Central memory CD8-positive, alpha-beta T cell (primary cell): ENCODE measurements around the gene CD164.
"Not testable (repeated sequence)": the region's sequence is repeated elsewhere in the genome, so short reads cannot be mapped to it uniquely, and the experiment has no call there.

ENCODE experiments used
- ATAC-seq: fragments of 150-1000 bp; cut with Tn5 transposase; replicated peaks from 2 replicates; pipeline ENCODE4 v1.10.0; 2022; ENCODE audit warnings: mild to moderate bottlenecking, moderate FRiP score, moderate number of reproducible peaks; ENCODE audit not compliant: poor library complexity, severe bottlenecking; ENCODE audit errors: extremely low read depth
- DNase-seq, 2 donors: peaks; one replicate each; pipeline ENCODE4 v3.0.0; 2021; ENCODE audit warnings: low spot score in 2 of 2
- H3K27ac Mint-ChIP-seq: one replicate; pipeline ENCODE4 v1.8.0; 2022; ENCODE audit warnings: low read depth, mild to moderate bottlenecking, moderate library complexity, mixed read lengths
- H3K27me3 Mint-ChIP-seq: one replicate; pipeline ENCODE4 v1.8.0; 2022; ENCODE audit warnings: mixed read lengths
- H3K36me3 Mint-ChIP-seq: one replicate; pipeline ENCODE4 v1.8.0; 2022; ENCODE audit warnings: mild to moderate bottlenecking, moderate library complexity, mixed read lengths; ENCODE audit not compliant: insufficient read depth
- H3K4me1 Mint-ChIP-seq: one replicate; pipeline ENCODE4 v1.8.0; 2022; ENCODE audit warnings: mixed read lengths
- H3K4me3 Mint-ChIP-seq: one replicate; pipeline ENCODE4 v1.8.0; 2022; ENCODE audit warnings: mild to moderate bottlenecking, moderate library complexity, mixed read lengths
- H3K9me3 Mint-ChIP-seq: one replicate; pipeline ENCODE4 v1.8.0; 2022; ENCODE audit warnings: mixed read lengths

CD164 gene

DNA sequence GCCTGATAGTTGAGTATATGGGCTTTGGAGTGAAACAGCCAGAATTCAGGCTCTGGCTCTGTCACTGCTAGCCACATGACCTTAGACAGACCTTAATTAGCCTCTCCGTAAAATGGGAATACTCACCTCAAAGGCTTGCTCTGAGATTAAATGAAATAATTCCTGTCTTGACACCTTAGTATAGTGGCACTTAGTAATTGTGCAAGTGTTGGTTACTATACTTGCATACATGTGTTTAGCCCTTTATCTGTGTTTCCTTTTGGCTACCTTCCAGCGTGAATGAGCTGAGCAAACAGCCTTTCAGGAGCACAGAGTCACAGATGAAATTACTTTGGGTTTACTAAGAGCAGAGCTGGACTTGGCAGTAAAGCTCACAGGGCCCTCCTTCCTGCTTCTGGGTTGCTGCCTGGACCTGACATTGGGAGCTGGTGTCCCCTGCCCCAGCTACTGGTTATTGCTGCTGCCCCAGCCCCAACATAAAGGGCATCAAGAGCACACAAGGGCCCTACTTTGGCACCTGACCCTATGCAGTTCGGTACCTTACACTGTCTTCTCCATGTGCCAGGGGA lies 32.8 kb downstream of the CD164 start:
- no peaks in the 10 kb centered on the region for H3K27me3 Mint-ChIP-seq
- H3K36me3 Mint-ChIP-seq = peaks cover 4% of the 10 kb centered on the region
- H3K4me3 Mint-ChIP-seq = no peak overlapping the region
- no peaks in the 10 kb centered on the region for H3K9me3 Mint-ChIP-seq
- no peak overlapping the region for H3K27ac Mint-ChIP-seq
- no peak for ATAC-seq
- H3K4me1 Mint-ChIP-seq = peaks cover 12% of the 10 kb centered on the region
- DNase-seq = no peak

- Mint-ChIP-seq H3K4me1 (peaks cover 12% of the 10 kb centered on the region), H3K27me3 (no peaks in the 10 kb centered on the region), H3K27ac (no peak overlapping the region), H3K9me3 (no peaks in the 10 kb centered on the region), H3K4me3 (no peak overlapping the region), H3K36me3 (peaks cover 5% of the 10 kb centered on the region)
- DNase-seq (no peak), ATAC-seq (no peak)
These were observed 34.0 kb downstream of the CD164 start for GRCh38 chr6:109348226-109348625.

DNA sequence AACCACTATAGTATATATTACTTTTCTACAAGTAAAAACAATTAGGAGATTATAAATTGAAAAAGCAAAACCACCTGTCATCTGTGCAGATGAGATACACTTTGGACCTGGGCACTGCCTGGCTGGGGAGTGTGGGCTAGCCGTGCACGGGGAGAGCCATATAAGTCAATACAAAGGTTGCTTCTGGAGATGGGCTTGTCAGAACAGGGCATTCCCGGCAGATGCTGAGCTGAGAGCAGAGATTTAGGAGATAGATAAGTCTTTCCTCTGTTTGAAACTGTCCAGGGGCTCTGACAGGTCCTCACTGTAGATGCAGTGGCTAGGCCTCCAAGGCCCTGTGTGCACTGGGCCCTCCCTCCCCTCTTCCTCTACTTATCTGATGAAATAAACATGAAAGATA lies 34.5 kb downstream of the CD164 start:
- DNase-seq (no peak), ATAC-seq (no peak)
- Mint-ChIP-seq H3K36me3 (peaks cover 3% of the 10 kb centered on the region), H3K9me3 (no peaks in the 10 kb centered on the region), H3K4me3 (no peak overlapping the region), H3K4me1 (peaks cover 12% of the 10 kb centered on the region), H3K27me3 (no peaks in the 10 kb centered on the region), H3K27ac (no peak overlapping the region)

DNA sequence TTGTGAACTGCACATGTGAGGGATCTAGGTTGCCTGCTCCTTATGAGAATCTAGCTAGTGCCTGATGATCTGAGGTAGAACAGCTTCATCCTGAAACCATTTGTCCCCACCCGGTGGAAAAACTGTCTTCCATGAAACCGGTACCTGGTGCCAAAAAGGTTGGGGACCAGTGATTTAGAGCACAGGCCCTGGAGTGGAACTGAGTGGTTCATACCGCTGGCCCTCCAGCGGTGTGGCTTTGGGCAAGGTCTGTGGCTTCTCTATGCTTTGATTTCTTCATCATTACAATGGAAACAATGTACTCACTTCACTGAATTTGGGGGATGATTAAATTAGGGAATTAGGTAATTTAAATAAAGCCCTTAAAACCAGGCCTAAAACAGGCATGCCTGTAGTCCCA lies 36.3 kb downstream of the CD164 start:
- no peak overlapping the region for H3K27ac Mint-ChIP-seq
- no peak overlapping the region for H3K4me3 Mint-ChIP-seq
- H3K9me3 Mint-ChIP-seq = no peaks in the 10 kb centered on the region
- peaks cover 3% of the 10 kb centered on the region for H3K36me3 Mint-ChIP-seq
- peaks cover 4% of the 10 kb centered on the region for H3K4me1 Mint-ChIP-seq
- no peak for ATAC-seq
- no peaks in the 10 kb centered on the region for H3K27me3 Mint-ChIP-seq
- DNase-seq = no peak

DNA sequence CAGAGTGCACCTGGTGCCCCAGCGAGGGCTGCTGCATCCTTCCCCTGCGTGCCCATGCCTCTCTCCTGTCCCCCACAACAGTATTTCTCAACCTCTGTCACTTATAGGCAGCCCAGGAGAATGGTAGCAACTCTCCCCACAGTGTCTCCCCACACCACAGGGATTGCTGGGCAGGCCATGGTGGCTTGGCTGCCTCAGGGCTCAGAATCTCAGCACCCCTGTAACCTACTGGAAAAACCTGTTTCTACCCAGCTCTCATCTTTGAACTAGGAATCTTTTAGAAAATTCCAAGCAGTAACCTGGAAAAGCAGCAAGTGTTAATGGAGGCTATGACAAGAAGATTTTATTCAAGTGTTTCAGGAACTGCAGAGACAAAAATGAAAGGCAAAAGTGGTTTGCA lies 38.0 kb downstream of the CD164 start:
- H3K4me3 Mint-ChIP-seq = no peak overlapping the region
- H3K9me3 Mint-ChIP-seq = no peaks in the 10 kb centered on the region
- no peaks in the 10 kb centered on the region for H3K4me1 Mint-ChIP-seq
- DNase-seq (no peak), ATAC-seq (no peak)
- H3K27me3 Mint-ChIP-seq = no peaks in the 10 kb centered on the region
- H3K27ac Mint-ChIP-seq = no peak overlapping the region
- H3K36me3 Mint-ChIP-seq = peaks cover 2% of the 10 kb centered on the region

DNA sequence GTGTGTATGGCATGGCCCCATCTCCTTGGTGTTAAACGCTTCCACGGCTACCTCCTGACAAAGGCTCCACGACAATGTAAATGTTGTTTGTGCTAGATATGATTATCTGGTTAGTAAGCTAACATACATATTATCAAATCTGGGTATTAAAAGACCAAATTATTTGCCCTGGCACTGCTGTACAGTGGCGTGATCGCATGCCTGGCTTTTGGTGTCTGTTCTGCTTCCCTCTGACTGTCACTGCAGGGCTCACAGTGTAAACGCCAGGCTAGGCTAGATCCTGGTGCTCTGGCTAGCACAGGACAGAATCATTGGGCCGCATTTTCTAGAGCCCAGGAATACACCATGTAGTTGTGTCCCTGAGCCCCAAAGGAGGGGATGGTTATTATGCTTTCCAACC lies 38.7 kb downstream of the CD164 start:
- no peaks in the 10 kb centered on the region for H3K4me1 Mint-ChIP-seq

GRCh38 chr6:109342911-109343310 lies 39.4 kb downstream of the CD164 start:
- DNase-seq (no peak), ATAC-seq (no peak)
- Mint-ChIP-seq H3K27ac (no peak overlapping the region), H3K4me1 (no peaks in the 10 kb centered on the region), H3K36me3 (peaks cover 2% of the 10 kb centered on the region), H3K27me3 (no peaks in the 10 kb centered on the region), H3K4me3 (no peak overlapping the region), H3K9me3 (no peaks in the 10 kb centered on the region)

More for the DNA sequence above, 38.7 kb downstream of the CD164 start:
- peaks cover 2% of the 10 kb centered on the region for H3K36me3 Mint-ChIP-seq
- ATAC-seq (no peak), DNase-seq (no peak)
- no peak overlapping the region for H3K4me3 Mint-ChIP-seq
- no peak overlapping the region for H3K27ac Mint-ChIP-seq
- H3K27me3 Mint-ChIP-seq = no peaks in the 10 kb centered on the region
- H3K9me3 Mint-ChIP-seq = no peaks in the 10 kb centered on the region

DNA sequence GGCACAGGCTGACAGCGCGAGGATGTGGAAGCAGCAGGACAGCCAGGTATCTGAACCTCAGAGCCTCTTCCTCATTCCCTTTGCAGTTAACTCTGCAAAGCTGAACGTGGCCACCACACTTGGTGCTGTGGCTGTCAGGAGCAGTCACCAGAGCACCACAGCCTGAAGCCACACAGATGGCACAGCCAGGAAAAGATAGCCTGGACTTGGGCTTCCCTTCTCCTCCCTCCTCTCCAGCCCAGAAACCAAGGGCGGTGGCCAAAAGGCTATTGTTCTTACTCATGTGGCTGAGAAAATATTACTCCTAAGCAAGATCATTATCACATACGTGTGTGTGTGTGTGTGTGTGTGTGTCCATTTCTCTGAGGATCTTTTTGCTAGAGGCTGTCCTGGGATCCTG lies 39.8 kb downstream of the CD164 start:
- DNase-seq = no peak
- H3K27ac Mint-ChIP-seq = no peak overlapping the region
- no peaks in the 10 kb centered on the region for H3K4me1 Mint-ChIP-seq
- no peaks in the 10 kb centered on the region for H3K27me3 Mint-ChIP-seq
- H3K4me3 Mint-ChIP-seq = no peak overlapping the region
- no peaks in the 10 kb centered on the region for H3K9me3 Mint-ChIP-seq
- ATAC-seq = no peak
- H3K36me3 Mint-ChIP-seq = peaks cover 2% of the 10 kb centered on the region

- peaks cover 2% of the 10 kb centered on the region for H3K36me3 Mint-ChIP-seq
- H3K27me3 Mint-ChIP-seq = no peaks in the 10 kb centered on the region
- no peak overlapping the region for H3K4me3 Mint-ChIP-seq
- H3K4me1 Mint-ChIP-seq = peaks cover 4% of the 10 kb centered on the region
- DNase-seq (no peak), ATAC-seq (no peak)
- no peaks in the 10 kb centered on the region for H3K9me3 Mint-ChIP-seq
- H3K27ac Mint-ChIP-seq = peak overlapping the region; percentile 11
These were observed 41.5 kb downstream of the CD164 start for GRCh38 chr6:109340811-109341210.

GRCh38 chr6:109339906-109340678 lies 42.2 kb downstream of the CD164 start:
- ATAC-seq (no peak), DNase-seq (no peak)
- Mint-ChIP-seq H3K36me3 (peaks cover 2% of the 10 kb centered on the region), H3K9me3 (no peaks in the 10 kb centered on the region), H3K27ac (peak overlapping the region; percentile 11), H3K4me1 (peaks cover 4% of the 10 kb centered on the region), H3K27me3 (no peaks in the 10 kb centered on the region), H3K4me3 (no peak overlapping the region)

GRCh38 chr6:109336221-109336961 lies 45.9 kb downstream of the CD164 start:
- DNase-seq (no peak), ATAC-seq (no peak)
- peaks cover 4% of the 10 kb centered on the region for H3K4me1 Mint-ChIP-seq
- H3K27me3 Mint-ChIP-seq = no peaks in the 10 kb centered on the region
- H3K9me3 Mint-ChIP-seq = no peaks in the 10 kb centered on the region
- no peak overlapping the region for H3K27ac Mint-ChIP-seq
- H3K36me3 Mint-ChIP-seq = no peaks in the 10 kb centered on the region
- H3K4me3 Mint-ChIP-seq = no peak overlapping the region

DNA sequence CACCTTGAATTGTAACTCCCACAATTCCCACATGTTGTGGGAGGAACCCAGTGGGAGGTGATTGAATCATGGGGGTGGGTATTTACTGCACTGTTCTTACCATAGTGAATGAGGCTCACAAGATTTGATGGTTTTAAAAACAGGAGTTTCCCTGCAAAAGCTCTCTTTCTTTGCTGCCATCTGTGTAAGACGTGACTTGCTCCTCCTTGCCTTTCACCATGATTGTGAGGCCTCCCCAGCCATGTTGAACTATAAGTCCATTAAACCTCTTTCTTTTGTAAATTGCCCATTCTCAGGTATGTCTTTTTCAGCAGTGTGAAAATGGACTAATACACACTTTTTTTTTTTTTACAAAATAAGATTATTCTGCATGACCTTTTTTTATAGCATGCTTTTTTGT lies 48.4 kb downstream of the CD164 start:
- not testable (repeated sequence) for H3K27ac Mint-ChIP-seq, H3K4me1 Mint-ChIP-seq, H3K9me3 Mint-ChIP-seq, H3K4me3 Mint-ChIP-seq, H3K27me3 Mint-ChIP-seq, DNase-seq, ATAC-seq, H3K36me3 Mint-ChIP-seq

GRCh38 chr6:109332748-109333147 lies 49.5 kb downstream of the CD164 start:
- H3K27me3 Mint-ChIP-seq = no peaks in the 10 kb centered on the region
- ATAC-seq (no peak), DNase-seq (no peak)
- H3K9me3 Mint-ChIP-seq = no peaks in the 10 kb centered on the region
- no peaks in the 10 kb centered on the region for H3K36me3 Mint-ChIP-seq
- H3K4me1 Mint-ChIP-seq = peaks cover 4% of the 10 kb centered on the region
- no peak overlapping the region for H3K4me3 Mint-ChIP-seq
- H3K27ac Mint-ChIP-seq = no peak overlapping the region
